Type B pancreatic cell (in vitro differentiated cells): Measurements from ENCODE around the gene EIF4G1. TPM values are rescaled to one million over a fixed set of nuclear protein-coding genes. Genes with fewer than 3 reads are reported as not detected.

ENCODE experiments used
- DNase-seq: peaks from one replicate; pipeline ENCODE4 v3.0.0; 2021; ENCODE audit warnings: mixed read lengths; ENCODE audit not compliant: unreplicated experiment; ENCODE audit errors: extremely low spot score
- H3K27ac Mint-ChIP-seq: 2 replicates; pipeline ENCODE4 v1.8.0; 2021; ENCODE audit warnings: mild to moderate bottlenecking, mixed read lengths
- H3K27me3 Mint-ChIP-seq: 2 replicates; pipeline ENCODE4 v1.8.0; 2021; ENCODE audit warnings: mixed read lengths
- H3K36me3 Mint-ChIP-seq: 2 replicates; pipeline ENCODE4 v1.8.0; 2021; ENCODE audit warnings: mixed read lengths
- H3K4me1 Mint-ChIP-seq: one replicate; pipeline ENCODE4 v1.8.0; 2021; ENCODE audit warnings: mixed read lengths; ENCODE audit not compliant: unreplicated experiment
- H3K4me3 Mint-ChIP-seq: 2 replicates; pipeline ENCODE4 v1.8.0; 2021; ENCODE audit warnings: mild to moderate bottlenecking, mixed read lengths
- H3K9me3 Mint-ChIP-seq: 2 replicates; pipeline ENCODE4 v1.8.0; 2021; ENCODE audit warnings: mixed read lengths
- CTCF ChIP-seq: fragments of 200-600 bp; sonication (generic); conservative IDR thresholded peaks from 2 replicates; pipeline ENCODE4 v1.5.0; 2021; ENCODE audit warnings: antibody characterized with exemption, mild to moderate bottlenecking
- total RNA-seq: library from RNA; stranded (reverse); gene quantifications from 2 replicates; pipeline ENCODE4 v1.2.1, GENCODE V29; 2021; ENCODE audit warnings: low replicate concordance

The EIF4G1 gene
- total RNA-seq, 1 donor from 2014 or later, result 371 TPM

GRCh38 chr3:184291044-184291737 is 23.2 kb upstream of the EIF4G1 start:
- no peak for DNase-seq
- Mint-ChIP-seq H3K4me3 (no peak overlapping the region), H3K27me3 (peaks cover 55% of the 10 kb centered on the region), H3K4me1 (no peaks in the 10 kb centered on the region), H3K27ac (no peak overlapping the region), H3K36me3 (no peaks in the 10 kb centered on the region), H3K9me3 (no peaks in the 10 kb centered on the region)
- no peak for TF ChIP-seq CTCF

DNA sequence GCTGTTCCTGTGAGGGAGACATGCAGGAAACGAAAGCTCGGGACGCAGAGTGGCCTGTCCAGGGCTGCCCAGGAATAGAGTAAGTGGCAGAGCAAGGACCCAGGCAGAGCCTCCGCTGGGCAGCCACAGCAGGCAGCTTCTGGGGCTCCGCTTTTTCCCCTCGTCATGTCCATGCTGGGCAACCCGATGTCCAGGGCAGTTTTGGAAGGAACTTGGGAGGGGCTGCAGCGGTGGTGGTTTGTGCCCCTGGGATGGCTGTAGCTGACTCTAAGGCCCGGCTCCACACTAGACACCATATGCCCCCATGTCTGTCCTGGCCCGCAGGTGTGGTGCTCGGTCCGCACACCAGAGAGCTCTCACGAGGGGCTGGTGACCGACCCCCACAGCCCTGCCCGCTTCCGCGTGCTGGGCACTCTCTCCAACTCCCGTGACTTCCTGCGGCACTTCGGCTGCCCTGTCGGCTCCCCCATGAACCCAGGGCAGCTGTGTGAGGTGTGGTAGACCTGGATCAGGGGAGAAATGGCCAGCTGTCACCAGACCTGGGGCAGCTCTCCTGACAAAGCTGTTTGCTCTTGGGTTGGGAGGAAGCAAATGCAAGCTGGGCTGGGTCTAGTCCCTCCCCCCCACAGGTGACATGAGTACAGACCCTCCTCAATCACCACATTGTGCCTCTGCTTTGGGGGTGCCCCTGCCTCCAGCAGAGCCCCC is 22.5 kb upstream of the EIF4G1 start:
- no peak for TF ChIP-seq CTCF
- H3K9me3 Mint-ChIP-seq, result no peaks in the 10 kb centered on the region
- H3K27ac Mint-ChIP-seq, result no peak overlapping the region
- peaks cover 50% of the 10 kb centered on the region for H3K27me3 Mint-ChIP-seq
- H3K36me3 Mint-ChIP-seq, result no peaks in the 10 kb centered on the region
- H3K4me3 Mint-ChIP-seq, result no peak overlapping the region
- no peaks in the 10 kb centered on the region for H3K4me1 Mint-ChIP-seq
- no peak for DNase-seq

DNA sequence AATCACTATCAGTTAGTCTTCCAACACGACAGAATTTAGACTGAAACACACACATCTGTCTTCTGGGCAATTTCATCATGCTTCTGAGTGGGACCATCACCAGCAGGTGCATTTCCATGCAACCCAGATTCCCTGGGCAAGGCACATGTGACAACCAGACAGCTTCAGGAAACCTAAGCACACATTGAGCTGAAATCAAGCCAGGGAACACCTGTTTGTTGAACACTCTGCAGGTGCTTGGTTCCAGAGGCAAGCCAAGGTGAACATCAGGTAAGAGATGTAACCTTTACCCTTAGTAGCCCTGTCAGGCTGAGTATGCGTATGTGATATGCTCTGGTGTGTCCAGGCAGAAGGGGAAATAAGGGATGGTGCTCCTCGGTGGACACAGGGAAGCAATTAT is 18.6 kb upstream of the EIF4G1 start:
- H3K36me3 Mint-ChIP-seq, result peaks cover 4% of the 10 kb centered on the region
- H3K27me3 Mint-ChIP-seq, result peaks cover 21% of the 10 kb centered on the region
- no peak for DNase-seq
- peaks cover 10% of the 10 kb centered on the region for H3K4me1 Mint-ChIP-seq
- H3K4me3 Mint-ChIP-seq, result peak overlapping the region; percentile 80
- no peak for TF ChIP-seq CTCF
- no peaks in the 10 kb centered on the region for H3K9me3 Mint-ChIP-seq
- peak overlapping the region; percentile 83 for H3K27ac Mint-ChIP-seq

GRCh38 chr3:184296616-184297015 is 17.8 kb upstream of the EIF4G1 start:
- Mint-ChIP-seq H3K4me3 (peak overlapping the region; percentile 97), H3K27me3 (peaks cover 21% of the 10 kb centered on the region), H3K4me1 (peaks cover 10% of the 10 kb centered on the region), H3K36me3 (peaks cover 4% of the 10 kb centered on the region), H3K9me3 (no peaks in the 10 kb centered on the region), H3K27ac (no peak overlapping the region)
- no peak for DNase-seq
- no peak for TF ChIP-seq CTCF

GRCh38 chr3:184298759-184299487 is 15.5 kb upstream of the EIF4G1 start, which contains the start of gene PSMD2:
TSS of gene PSMD2 (plus strand) at chr3:184299241. CDS start at chr3:184299267, 26 bp downstream.
- H3K4me3 Mint-ChIP-seq, result peak within 1 kb of the TSS; percentile 97
- H3K36me3 Mint-ChIP-seq, result peaks cover 7% of the 10 kb centered on the region
- H3K27ac Mint-ChIP-seq, result peak within 1 kb of the TSS; percentile 93
- peaks cover 10% of the 10 kb centered on the region for H3K4me1 Mint-ChIP-seq
- peak; percentile 99 for DNase-seq
- no peaks in the 10 kb centered on the region for H3K9me3 Mint-ChIP-seq
- peaks cover 10% of the 10 kb centered on the region for H3K27me3 Mint-ChIP-seq
- TF ChIP-seq CTCF, result no peak
